ENCODE measurements around the gene CRY2. TPM values are rescaled to one million over a fixed set of nuclear protein-coding genes. Genes with fewer than 3 reads are reported as not detected.

CRY2 gene
- total RNA-seq, 1 donor from 2014 or later: 56.8 TPM

- ATAC-seq (ENCODE audit: low read depth) (no peak), DNase-seq (no peak)
- H3K27ac Mint-ChIP-seq: no peak overlapping the region
- POLR2A ChIA-PET: no interaction called here
- no peaks in the 10 kb centered on the region for H3K9me3 Mint-ChIP-seq
- intact Hi-C loops (cut with micrococcal nuclease): loop anchor here (5.0 kb wide), 1 partner anchor 80 kb away; no protein-coding TSS in a partner anchor
- H3K4me3 Mint-ChIP-seq: no peak overlapping the region
- TF ChIP-seq CTCF (IDR thresholded peaks at IDR 0.05): no peak
- H3K4me1 Mint-ChIP-seq: peaks cover 10% of the 10 kb centered on the region
- peaks cover 2% of the 10 kb centered on the region for H3K36me3 Mint-ChIP-seq (ENCODE audit: low read depth)
- CTCF ChIA-PET: no interaction called here
- H3K27me3 Mint-ChIP-seq: peaks cover 5% of the 10 kb centered on the region
Measured at GRCh38 chr11:45887587-45887986, 40.3 kb downstream of the CRY2 start.

- Mint-ChIP-seq H3K36me3 (ENCODE audit: low read depth) (no peaks in the 10 kb centered on the region), H3K27me3 (peaks cover 12% of the 10 kb centered on the region), H3K4me3 (no peak overlapping the region), H3K4me1 (peaks cover 8% of the 10 kb centered on the region), H3K9me3 (no peaks in the 10 kb centered on the region), H3K27ac (no peak overlapping the region)
- no peak for ATAC-seq (ENCODE audit: low read depth)
- TF ChIP-seq CTCF (IDR thresholded peaks at IDR 0.05): no peak
- intact Hi-C loops (cut with micrococcal nuclease): loop anchor here (5.0 kb wide), 1 partner anchor 78 kb away; no protein-coding TSS in a partner anchor
- CTCF ChIA-PET: no interaction called here
- POLR2A ChIA-PET: no interaction called here
- DNase-seq: no peak
Measured at GRCh38 chr11:45889555-45889954, 42.3 kb downstream of the CRY2 start.

- H3K4me1 Mint-ChIP-seq: peaks cover 4% of the 10 kb centered on the region
- H3K27ac Mint-ChIP-seq: no peak overlapping the region
- peaks cover 17% of the 10 kb centered on the region for H3K27me3 Mint-ChIP-seq
- POLR2A ChIA-PET: no interaction called here
- intact Hi-C loops (cut with micrococcal nuclease): loop anchor here (5.0 kb wide), 1 partner anchor 77 kb away; no protein-coding TSS in a partner anchor
- H3K4me3 Mint-ChIP-seq: no peak overlapping the region
- CTCF ChIA-PET: no interaction called here
- ATAC-seq (ENCODE audit: low read depth) (no peak), DNase-seq (no peak)
- H3K36me3 Mint-ChIP-seq (ENCODE audit: low read depth): no peaks in the 10 kb centered on the region
- no peaks in the 10 kb centered on the region for H3K9me3 Mint-ChIP-seq
- TF ChIP-seq CTCF (IDR thresholded peaks at IDR 0.05): no peak
Measured at GRCh38 chr11:45889966-45890365, 42.7 kb downstream of the CRY2 start.

- CTCF ChIA-PET: interaction anchor here (1.2 kb wide), 1 partner anchor 15 kb away, joined by 3 read pairs; no protein-coding TSS in a partner anchor
- no peaks in the 10 kb centered on the region for H3K9me3 Mint-ChIP-seq
- intact Hi-C loops (cut with micrococcal nuclease): no loop called here
Measured at GRCh38 chr11:45890886-45891550, 43.7 kb downstream of the CRY2 start.

GRCh38 chr11:45892856-45893255 lies 45.6 kb downstream of the CRY2 start:
- no peaks in the 10 kb centered on the region for H3K4me1 Mint-ChIP-seq
- ChIA-PET CTCF (no interaction called here), POLR2A (interaction anchor here (1.0 kb wide), 1 partner anchor 25 kb away, joined by 3 read pairs; no protein-coding TSS in a partner anchor)
- DNase-seq (no peak), ATAC-seq (ENCODE audit: low read depth) (no peak)
- TF ChIP-seq CTCF (IDR thresholded peaks at IDR 0.05): no peak
- H3K36me3 Mint-ChIP-seq (ENCODE audit: low read depth): no peaks in the 10 kb centered on the region
- H3K4me3 Mint-ChIP-seq: no peak overlapping the region
- peaks cover 30% of the 10 kb centered on the region for H3K27me3 Mint-ChIP-seq
- intact Hi-C loops (cut with micrococcal nuclease): no loop called here
- H3K27ac Mint-ChIP-seq: no peak overlapping the region
- no peaks in the 10 kb centered on the region for H3K9me3 Mint-ChIP-seq

More at GRCh38 chr11:45890886-45891550, 43.7 kb downstream of the CRY2 start:
- TF ChIP-seq CTCF (IDR thresholded peaks at IDR 0.05): no peak
- DNase-seq (no peak), ATAC-seq (ENCODE audit: low read depth) (no peak)
- no peak overlapping the region for H3K4me3 Mint-ChIP-seq
- H3K4me1 Mint-ChIP-seq: no peaks in the 10 kb centered on the region
- peaks cover 23% of the 10 kb centered on the region for H3K27me3 Mint-ChIP-seq
- POLR2A ChIA-PET: no interaction called here
- H3K27ac Mint-ChIP-seq: no peak overlapping the region
- H3K36me3 Mint-ChIP-seq (ENCODE audit: low read depth): no peaks in the 10 kb centered on the region
